Breast epithelium (tissue), 3 donors: ENCODE data around the gene SERPINE3.

ENCODE experiments used
- POLR2A ChIP-seq: fragments of 450-650 bp; IDR thresholded peaks from one replicate; pipeline ENCODE4 v1.6.1; 2016; ENCODE audit warnings: antibody characterized with exemption, mild to moderate bottlenecking, moderate library complexity
- POLR2AphosphoS5 ChIP-seq, 3 donors: sonication (generic); formaldehyde crosslinking; IDR thresholded peaks; one replicate each; pipeline ENCODE4 v1.6.1; 2017; ENCODE audit warnings: antibody characterized with exemption in 3 of 3
- TF ChIP-seq, protein P1 (sequence below), 3 donors: fragments of 450-650 bp; IDR thresholded peaks; one replicate each; pipeline ENCODE4 v1.5.1; 2016 to 2017; ENCODE audit warnings: antibody characterized with exemption in 3 of 3, mild to moderate bottlenecking in 3 of 3, moderate library complexity in 3 of 3

DNA sequence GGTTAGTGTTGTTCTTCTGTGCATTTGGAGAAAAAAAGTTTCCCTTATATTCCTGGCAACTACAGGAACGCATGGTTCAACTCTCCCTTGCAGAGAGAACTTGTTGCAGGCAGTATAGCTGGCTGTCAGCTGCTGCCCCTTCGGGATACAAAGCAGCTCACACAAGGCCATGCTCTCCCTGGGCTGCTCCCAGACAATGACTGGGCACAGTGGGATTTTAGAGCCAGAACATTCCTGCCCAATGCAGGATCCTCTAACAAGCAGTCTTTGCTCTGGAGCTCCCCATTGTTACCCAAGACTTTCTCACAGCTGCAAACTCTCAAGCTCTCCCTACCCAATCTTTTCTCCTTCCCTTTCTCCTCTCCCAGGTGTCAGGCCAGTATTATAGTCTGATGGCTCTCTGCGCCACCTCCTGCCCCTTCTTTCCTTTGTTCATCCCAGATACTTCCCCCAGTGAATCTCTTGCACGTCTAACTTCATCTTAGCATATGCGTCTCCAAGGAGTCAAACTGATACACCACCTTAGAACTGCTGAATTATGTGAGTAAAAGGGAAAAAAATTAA is 27.5 kb upstream of the SERPINE3 start:
- no peak for TF ChIP-seq POLR2A
- TF ChIP-seq, protein P1, sequence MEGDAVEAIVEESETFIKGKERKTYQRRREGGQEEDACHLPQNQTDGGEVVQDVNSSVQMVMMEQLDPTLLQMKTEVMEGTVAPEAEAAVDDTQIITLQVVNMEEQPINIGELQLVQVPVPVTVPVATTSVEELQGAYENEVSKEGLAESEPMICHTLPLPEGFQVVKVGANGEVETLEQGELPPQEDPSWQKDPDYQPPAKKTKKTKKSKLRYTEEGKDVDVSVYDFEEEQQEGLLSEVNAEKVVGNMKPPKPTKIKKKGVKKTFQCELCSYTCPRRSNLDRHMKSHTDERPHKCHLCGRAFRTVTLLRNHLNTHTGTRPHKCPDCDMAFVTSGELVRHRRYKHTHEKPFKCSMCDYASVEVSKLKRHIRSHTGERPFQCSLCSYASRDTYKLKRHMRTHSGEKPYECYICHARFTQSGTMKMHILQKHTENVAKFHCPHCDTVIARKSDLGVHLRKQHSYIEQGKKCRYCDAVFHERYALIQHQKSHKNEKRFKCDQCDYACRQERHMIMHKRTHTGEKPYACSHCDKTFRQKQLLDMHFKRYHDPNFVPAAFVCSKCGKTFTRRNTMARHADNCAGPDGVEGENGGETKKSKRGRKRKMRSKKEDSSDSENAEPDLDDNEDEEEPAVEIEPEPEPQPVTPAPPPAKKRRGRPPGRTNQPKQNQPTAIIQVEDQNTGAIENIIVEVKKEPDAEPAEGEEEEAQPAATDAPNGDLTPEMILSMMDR (IDR thresholded peaks at IDR 0.05): no peak
- no peak for TF ChIP-seq POLR2AphosphoS5 (IDR thresholded peaks at IDR 0.05)
